ENCODE results near the gene BAG3. TPM values are rescaled to one million over a fixed set of nuclear protein-coding genes. Genes with fewer than 3 reads are reported as not detected.
"Not testable (repeated sequence)": the region's sequence is repeated elsewhere in the genome, so short reads cannot be mapped to it uniquely, and the experiment has no call there.

Gene BAG3
- total and polyA plus RNA-seq, 9 of the 15 experiments (the other 6 are each of a cell fraction or from before 2014, with no cell fraction given): 2.6 to 27.4 (median 7.2) TPM

- peaks cover 0 to 8% of the 10 kb centered on the region in 2 experiments; a peak in 3 of 5 replicates for H3K4me1 ChIP-seq (replicated peaks in 1 of 2; ENCODE audit: control insufficient read depth in 2 of 2, insufficient read depth in 2 of 2, low read length in 2 of 2)
- H3K27me3 ChIP-seq (ENCODE audit: control insufficient read depth in 2 of 2, insufficient read depth in 2 of 2, low read length in 2 of 2): no peaks in the 10 kb centered on the region
- ATAC-seq: no peak
- no peak overlapping the region for H3K4me3 ChIP-seq
- H4K20me1 ChIP-seq (replicated peaks; ENCODE audit: control insufficient read depth, insufficient read depth, low read length): no peaks in the 10 kb centered on the region
- H2AFZ ChIP-seq (ENCODE audit: low read depth, low read length): no peak overlapping the region
- no TSS peak for BruUV-seq (replicated peaks)
- WGBS (ENCODE audit: insufficient coverage, low coverage, missing lambda C conversion rate): 21% methylated on average over 2 of the region's 2 CpGs
- H3K9ac ChIP-seq (ENCODE audit: insufficient read depth in 1 of 2, low read depth in 2 of 2, low read length in 2 of 2): no peak overlapping the region
- no peak for DNase-seq (ENCODE audit: extremely low read depth in 1 of 4, low spot score in 3 of 4)
- no peaks in the 10 kb centered on the region for H3K36me3 ChIP-seq (ENCODE audit: control insufficient read depth, insufficient read depth, low read length)
- FAIRE-seq: no peak
- TF ChIP-seq TRIM24 (IDR thresholded peaks at IDR 0.05) (no peak), ATF7 (IDR thresholded peaks at IDR 0.05) (no peak), NFIC (IDR thresholded peaks at IDR 0.05) (peak; percentile 60)
- H3K9me3 ChIP-seq (replicated peaks; ENCODE audit: control insufficient read depth, insufficient read depth, low read depth, low read length): no peaks in the 10 kb centered on the region
- in situ Hi-C loops (cut with MboI) (no loop called here), intact Hi-C loops (cut with micrococcal nuclease) (loop anchor here (5.0 kb wide), 2 partner anchors 68 to 243 kb away; no protein-coding TSS in a partner anchor)
- CTCF ChIA-PET (ENCODE audit: low intra/inter-chr PET ratio): no interaction called here
- no peak overlapping the region for H3K27ac ChIP-seq (ENCODE audit: extremely low read depth, low read depth, low read length)
- POLR2A ChIA-PET: no interaction called here
- no peaks in the 10 kb centered on the region for H3K79me2 ChIP-seq (ENCODE audit: control insufficient read depth, insufficient read depth, low read length)
- H3K4me2 ChIP-seq (ENCODE audit: insufficient read depth, low read length): no peak overlapping the region
- no peaks in the 10 kb centered on the region for H3K9me1 ChIP-seq (ENCODE audit: control insufficient read depth, insufficient read depth, low read length)
Measured at GRCh38 chr10:119619215-119619614, 32.0 kb upstream of the BAG3 start.

GRCh38 chr10:119619811-119620210, 31.4 kb upstream of the BAG3 start:
- H3K9me3 ChIP-seq (replicated peaks; ENCODE audit: control insufficient read depth, insufficient read depth, low read depth, low read length); POLR2A ChIA-PET; in situ Hi-C loops (cut with MboI); H3K27ac ChIP-seq (ENCODE audit: extremely low read depth, low read depth, low read length); CTCF ChIA-PET (ENCODE audit: low intra/inter-chr PET ratio); H3K4me3 ChIP-seq; H3K79me2 ChIP-seq (ENCODE audit: control insufficient read depth, insufficient read depth, low read length); H3K9ac ChIP-seq (ENCODE audit: insufficient read depth in 1 of 2, low read depth in 2 of 2, low read length in 2 of 2); H4K20me1 ChIP-seq (replicated peaks; ENCODE audit: control insufficient read depth, insufficient read depth, low read length); ATAC-seq; DNase-seq (ENCODE audit: extremely low read depth in 1 of 4, low spot score in 3 of 4); H3K4me2 ChIP-seq (ENCODE audit: insufficient read depth, low read length); H3K9me1 ChIP-seq (ENCODE audit: control insufficient read depth, insufficient read depth, low read length); H3K4me1 ChIP-seq (replicated peaks in 1 of 2; ENCODE audit: control insufficient read depth in 2 of 2, insufficient read depth in 2 of 2, low read length in 2 of 2); H2AFZ ChIP-seq (ENCODE audit: low read depth, low read length); BruUV-seq (replicated peaks); H3K27me3 ChIP-seq (ENCODE audit: control insufficient read depth in 2 of 2, insufficient read depth in 2 of 2, low read length in 2 of 2); H3K36me3 ChIP-seq (ENCODE audit: control insufficient read depth, insufficient read depth, low read length); FAIRE-seq: not testable (repeated sequence)
- WGBS (ENCODE audit: insufficient coverage, low coverage, missing lambda C conversion rate): 82% methylated on average over 5 of the region's 8 CpGs
- intact Hi-C loops (cut with micrococcal nuclease): loop anchor here (5.0 kb wide), 2 partner anchors 67 to 242 kb away; no protein-coding TSS in a partner anchor
